HepG2 (cell line): ENCODE measurements around the gene ZNF700. TPM values are rescaled to one million over a fixed set of nuclear protein-coding genes. Genes with fewer than 3 reads are reported as not detected.
A peak's percentile ranks its signal among the peaks of the same experiment; 100 is the strongest.

ENCODE experiments used
- DR1 ChIP-seq: sonication (generic); formaldehyde crosslinking; IDR thresholded peaks from 2 replicates; pipeline ENCODE4 v1.8.0; 2021; ENCODE audit warnings: mild to moderate bottlenecking, missing genetic modification reagents, inconsistent platforms
- EP300 ChIP-seq, 3 experiments: sonication (generic) in 1 of 3; formaldehyde crosslinking in 1 of 3; IDR thresholded peaks; 2 replicates each; pipeline versions ENCODE4 v1.5.1 to v1.6.1; 2011 to 2020; ENCODE audit warnings: low read depth in 2 of 3, low read length in 2 of 3, borderline replicate concordance in 1 of 3, improper control_type of control experiment in 1 of 3, mild to moderate bottlenecking in 1 of 3, missing genetic modification reagents in 1 of 3, moderate library complexity in 1 of 3
- ETV6 ChIP-seq: sonication (generic); formaldehyde crosslinking; conservative IDR thresholded peaks from 2 replicates; pipeline ENCODE4 v1.4.0; 2020; ENCODE audit warnings: missing genetic modification reagents
- HNRNPUL1 ChIP-seq: fragments of 200-400 bp; formaldehyde crosslinking; IDR thresholded peaks from 2 replicates; pipeline ENCODE4 v1.6.1; 2017; ENCODE audit warnings: low read depth, mild to moderate bottlenecking, low read length, moderate library complexity
- KDM2A ChIP-seq: sonication (generic); formaldehyde crosslinking; IDR thresholded peaks from 2 replicates; pipeline ENCODE4 v1.4.0; 2020; ENCODE audit warnings: low read depth, missing genetic modification reagents, borderline replicate concordance
- KLF6 ChIP-seq: IDR thresholded peaks from 2 replicates; pipeline ENCODE4 v1.8.0; 2016; ENCODE audit warnings: missing biosample characterization, missing genetic modification reagents
- KLF9 ChIP-seq: IDR thresholded peaks from 2 replicates; pipeline ENCODE4 v1.6.1; 2016; ENCODE audit warnings: low read depth
- PPARG ChIP-seq: conservative IDR thresholded peaks from 2 replicates; pipeline ENCODE4 v1.6.1; 2016; ENCODE audit warnings: missing biosample characterization, missing genetic modification reagents
- RAD21 ChIP-seq: fragments of 450-650 bp; formaldehyde crosslinking; IDR thresholded peaks from 2 replicates; pipeline ENCODE4 v1.5.0; 2020; ENCODE audit warnings: mild to moderate bottlenecking
- RBM39 ChIP-seq: fragments of 200-400 bp; formaldehyde crosslinking; IDR thresholded peaks from one replicate; pipeline ENCODE4 v1.6.1; 2018; ENCODE audit warnings: antibody characterized with exemption, mild to moderate bottlenecking, low read depth, low read length; ENCODE audit not compliant: poor library complexity, severe bottlenecking
- RFX3 ChIP-seq: IDR thresholded peaks from 2 replicates; pipeline ENCODE4 v1.6.1; 2016; ENCODE audit warnings: missing biosample characterization, missing genetic modification reagents
- SALL2 ChIP-seq: sonication (generic); formaldehyde crosslinking; IDR thresholded peaks from 2 replicates; pipeline ENCODE4 v1.8.1; 2023; ENCODE audit warnings: mild to moderate bottlenecking, missing genetic modification reagents, inconsistent platforms
- SAP130 ChIP-seq: IDR thresholded peaks from 2 replicates; pipeline ENCODE4 v1.6.1; 2016; ENCODE audit warnings: low read depth
- SP2 ChIP-seq: sonication (generic); formaldehyde crosslinking; IDR thresholded peaks from 2 replicates; pipeline ENCODE4 v1.5.1; 2020; ENCODE audit warnings: mild to moderate bottlenecking, missing genetic modification reagents
- TEAD3 ChIP-seq: optimal IDR thresholded peaks from 2 replicates; pipeline ENCODE3; 2016; ENCODE audit warnings: borderline replicate concordance
- THYN1 ChIP-seq: sonication (generic); formaldehyde crosslinking; IDR thresholded peaks from 2 replicates; pipeline ENCODE4 v1.8.1; 2023; ENCODE audit warnings: low read depth, mild to moderate bottlenecking, moderate library complexity, missing genetic modification reagents, borderline replicate concordance
- YEATS4 ChIP-seq: sonication (generic); formaldehyde crosslinking; IDR thresholded peaks from 2 replicates; pipeline ENCODE4 v1.4.0; 2020; ENCODE audit warnings: missing genetic modification reagents, borderline replicate concordance
- ZBTB7B ChIP-seq: sonication (generic); formaldehyde crosslinking; IDR thresholded peaks from 2 replicates; pipeline ENCODE4 v1.4.0; 2020; ENCODE audit warnings: missing genetic modification reagents
- ZKSCAN1 ChIP-seq: fragments of 150-350 bp; IDR thresholded peaks from 2 replicates; pipeline ENCODE4 v1.6.1; 2014; ENCODE audit warnings: low read length
- ZNF263 ChIP-seq: sonication (generic); formaldehyde crosslinking; IDR thresholded peaks from 2 replicates; pipeline ENCODE4 v1.4.0; 2020; ENCODE audit warnings: missing genetic modification reagents
- ZNF282 ChIP-seq: fragments of 450-650 bp; IDR thresholded peaks from 2 replicates; pipeline ENCODE4 v1.6.1; 2018; ENCODE audit not compliant: partially characterized antibody
- ZNF30 ChIP-seq: sonication (generic); formaldehyde crosslinking; IDR thresholded peaks from 2 replicates; pipeline ENCODE4 v1.5.0; 2020; ENCODE audit warnings: mild to moderate bottlenecking, missing genetic modification reagents
- ZNF446 ChIP-seq: sonication (generic); formaldehyde crosslinking; IDR thresholded peaks from 2 replicates; pipeline ENCODE4 v1.5.0; 2020; ENCODE audit warnings: mild to moderate bottlenecking, missing genetic modification reagents
- ZNF468 ChIP-seq: sonication (generic); formaldehyde crosslinking; IDR thresholded peaks from 2 replicates; pipeline ENCODE4 v1.8.0; 2022; ENCODE audit warnings: mild to moderate bottlenecking, moderate library complexity, missing genetic modification reagents
- ZNF510 ChIP-seq: sonication (generic); formaldehyde crosslinking; IDR thresholded peaks from 2 replicates; pipeline ENCODE4 v1.4.0; 2020; ENCODE audit warnings: low read depth, mild to moderate bottlenecking, missing genetic modification reagents
- ZNF672 ChIP-seq: sonication (generic); formaldehyde crosslinking; IDR thresholded peaks from 2 replicates; pipeline ENCODE4 v1.8.1; 2022; ENCODE audit warnings: missing genetic modification reagents
- polyA plus RNA-seq, 8 experiments: library from polyadenylated mRNA; depleted of rRNA in 3 of 8; stranded (reverse) in 7 of 8; unstranded in 1 of 8; fragments of >200 nt; fragmentation: Illumina TruSeq in 4 of 8; extraction: Trizol in 4 of 8; gene quantifications; 2 replicates each; pipeline versions ENCODE4 v1.2.1 to v1.2.3, GENCODE V29; 2011 to 2016; ENCODE audit warnings: low read depth in 4 of 8, missing spikeins in 1 of 8, mixed read lengths in 1 of 8; ENCODE audit not compliant: insufficient read depth in 1 of 8
- total RNA-seq, 5 experiments: library from RNA; depleted of rRNA; stranded (reverse); fragments of >200 nt; fragmentation: Illumina TruSeq; extraction: Trizol; gene quantifications; 2 replicates each; pipeline ENCODE4 v1.2.3, GENCODE V29; 2016; ENCODE audit warnings: low read depth in 1 of 5
- TF ChIP-seq, protein P1 (sequence below): sonication (generic); formaldehyde crosslinking; IDR thresholded peaks from 2 replicates; pipeline ENCODE4 v1.8.1; 2023; ENCODE audit warnings: mild to moderate bottlenecking, moderate library complexity, missing genetic modification reagents
- TF ChIP-seq, protein P2 (sequence below): sonication (generic); formaldehyde crosslinking; IDR thresholded peaks from 2 replicates; pipeline ENCODE4 v1.9.0; 2021; ENCODE audit warnings: missing genetic modification reagents, mild to moderate bottlenecking, borderline replicate concordance
- TF ChIP-seq, protein P3 (sequence below): IDR thresholded peaks from 2 replicates; pipeline ENCODE4 v1.6.1; 2016; ENCODE audit warnings: low read depth, borderline replicate concordance

Gene ZNF700
- total and polyA plus RNA-seq, 2 of the 13 experiments (the other 11 are each of a cell fraction or from before 2014, with no cell fraction given): 6.0 to 12.8 TPM

DNA sequence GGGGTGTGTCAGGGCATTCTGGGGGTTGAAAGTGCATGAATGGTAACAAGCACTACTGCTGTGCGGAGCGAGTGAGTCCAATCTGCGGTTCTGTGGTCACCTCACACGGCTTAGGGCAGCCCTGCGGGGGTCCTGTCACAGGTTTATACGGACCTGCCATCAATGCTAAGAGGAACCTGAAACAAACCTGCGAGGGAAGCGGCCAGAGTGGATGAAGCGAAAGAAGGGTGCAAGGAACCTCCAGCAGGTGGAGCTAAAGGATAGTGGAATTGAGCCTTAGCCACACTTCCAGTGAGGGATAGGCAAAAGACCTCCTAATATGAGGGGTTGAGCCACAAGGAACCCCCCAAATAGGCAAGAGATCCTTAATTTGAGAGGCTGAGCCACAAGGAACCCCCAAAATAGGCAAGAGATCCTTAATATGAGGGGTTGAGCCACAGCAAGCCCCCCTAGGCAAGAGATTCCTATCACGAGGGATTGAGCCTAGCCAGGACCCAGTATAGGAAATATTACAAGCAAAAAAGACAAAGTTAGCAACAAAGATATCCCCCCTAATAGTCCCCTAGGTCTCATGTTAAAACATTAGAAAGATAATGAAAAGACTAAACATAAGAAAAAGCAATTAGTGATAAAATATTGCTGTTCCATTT lies 43.6 kb upstream of the ZNF700 start (continued):
- TF ChIP-seq PPARG (CRISPR knock-in tag) (no peak), ZNF468 (CRISPR knock-in tag) (no peak), KLF9 (CRISPR knock-in tag) (no peak), ZNF446 (CRISPR knock-in tag) (no peak), DR1 (no peak), EP300 (IDR thresholded peaks at IDR 0.05; ENCODE audit: low read depth in 2 of 2, low read length in 2 of 2) (no peak), EP300 (CRISPR knock-in tag; IDR thresholded peaks at IDR 0.05; ENCODE audit: borderline replicate concordance) (no peak), RFX3 (no peak), KLF6 (CRISPR knock-in tag) (no peak), RBM39 (no peak), ZNF672 (CRISPR knock-in tag) (no peak), ZBTB7B (no peak), SP2 (CRISPR knock-in tag) (no peak), ZNF263 (CRISPR knock-in tag) (no peak), KDM2A (CRISPR knock-in tag) (no peak), ETV6 (CRISPR knock-in tag) (no peak), ZNF282 (no peak), THYN1 (no peak), TEAD3 (CRISPR knock-in tag) (peak; percentile 58), ZNF30 (CRISPR knock-in tag) (0 out of 2 replicates have a peak, but pooled peaks have one; percentile 28), ZKSCAN1 (no peak), SAP130 (CRISPR knock-in tag) (0 out of 2 replicates have a peak, but pooled peaks have one; percentile 20), RAD21 (CRISPR knock-in tag) (peak; percentile 87), ZNF510 (CRISPR knock-in tag) (no peak), HNRNPUL1 (no peak), SALL2 (no peak), YEATS4 (CRISPR knock-in tag) (no peak)
- TF ChIP-seq, protein P1, sequence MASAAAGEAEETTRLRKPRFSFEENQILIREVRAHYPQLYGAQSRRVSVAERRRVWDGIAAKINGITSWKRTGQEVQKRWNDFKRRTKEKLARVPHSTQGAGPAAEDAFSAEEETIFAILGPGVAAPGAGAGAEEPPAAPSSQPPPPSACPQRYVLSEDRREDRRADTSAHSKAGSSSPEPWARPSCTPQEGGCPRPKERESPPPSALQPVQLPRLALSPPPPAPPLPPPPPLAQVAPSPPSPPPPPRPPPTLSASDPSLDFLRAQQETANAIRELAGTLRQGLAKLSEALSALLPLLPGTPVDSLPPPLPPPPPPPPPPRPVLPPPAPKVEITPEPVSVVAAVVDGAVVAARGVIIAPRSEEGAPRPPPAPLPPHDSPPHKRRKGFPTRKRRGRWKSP (CRISPR knock-in tag): no peak
- TF ChIP-seq, protein P2, sequence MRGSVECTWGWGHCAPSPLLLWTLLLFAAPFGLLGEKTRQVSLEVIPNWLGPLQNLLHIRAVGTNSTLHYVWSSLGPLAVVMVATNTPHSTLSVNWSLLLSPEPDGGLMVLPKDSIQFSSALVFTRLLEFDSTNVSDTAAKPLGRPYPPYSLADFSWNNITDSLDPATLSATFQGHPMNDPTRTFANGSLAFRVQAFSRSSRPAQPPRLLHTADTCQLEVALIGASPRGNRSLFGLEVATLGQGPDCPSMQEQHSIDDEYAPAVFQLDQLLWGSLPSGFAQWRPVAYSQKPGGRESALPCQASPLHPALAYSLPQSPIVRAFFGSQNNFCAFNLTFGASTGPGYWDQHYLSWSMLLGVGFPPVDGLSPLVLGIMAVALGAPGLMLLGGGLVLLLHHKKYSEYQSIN: no peak
- TF ChIP-seq, protein P3, sequence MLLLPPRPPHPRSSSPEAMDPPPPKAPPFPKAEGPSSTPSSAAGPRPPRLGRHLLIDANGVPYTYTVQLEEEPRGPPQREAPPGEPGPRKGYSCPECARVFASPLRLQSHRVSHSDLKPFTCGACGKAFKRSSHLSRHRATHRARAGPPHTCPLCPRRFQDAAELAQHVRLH: peak; percentile 49; the same call in 1 of the 2 replicates
